SK-N-SH (cell line): ENCODE results near the gene WDR48.

Experiments used
- EP300 ChIP-seq, 2 experiments: IDR thresholded peaks; 2 replicates each; pipeline versions ENCODE4 v1.4.0 to v1.6.1; 2012; ENCODE audit warnings: borderline replicate concordance in 1 of 2, low read depth in 1 of 2, low read length in 1 of 2
- FOSL2 ChIP-seq: IDR thresholded peaks from 2 replicates; pipeline ENCODE4 v1.4.0; 2012; ENCODE audit warnings: low read depth, mild to moderate bottlenecking, moderate library complexity, borderline replicate concordance
- MXI1 ChIP-seq: IDR thresholded peaks from 2 replicates; pipeline ENCODE4 v1.6.1; 2012; ENCODE audit warnings: mild to moderate bottlenecking, low read depth, low read length, improper control_type of control experiment
- NFIC ChIP-seq: IDR thresholded peaks from 2 replicates; pipeline ENCODE4 v1.4.0; 2012; ENCODE audit warnings: borderline replicate concordance
- POLR2AphosphoS5 ChIP-seq: IDR thresholded peaks from 2 replicates; pipeline ENCODE4 v1.6.1; 2012; ENCODE audit warnings: low read depth, low read length
- RCOR1 ChIP-seq: fragments of 150-350 bp; IDR thresholded peaks from 2 replicates; pipeline ENCODE4 v1.6.1; 2017; ENCODE audit warnings: antibody characterized with exemption, low read length
- SMC3 ChIP-seq: IDR thresholded peaks from 2 replicates; pipeline ENCODE4 v1.6.1; 2012; ENCODE audit warnings: low read depth, low read length, improper control_type of control experiment
- TAF1 ChIP-seq: IDR thresholded peaks from 2 replicates; pipeline ENCODE4 v1.6.1; 2012; ENCODE audit warnings: low read depth, mild to moderate bottlenecking, low read length, moderate library complexity, borderline replicate concordance
- YY1 ChIP-seq: IDR thresholded peaks from 2 replicates; pipeline ENCODE4 v1.4.0; 2012; ENCODE audit warnings: low read depth, mild to moderate bottlenecking
- TF ChIP-seq, protein P1 (sequence below): fragments of 200-600 bp; sonication (generic); IDR thresholded peaks from 2 replicates; pipeline ENCODE4 v1.6.1; 2017; ENCODE audit warnings: antibody characterized with exemption, mild to moderate bottlenecking, moderate library complexity

DNA sequence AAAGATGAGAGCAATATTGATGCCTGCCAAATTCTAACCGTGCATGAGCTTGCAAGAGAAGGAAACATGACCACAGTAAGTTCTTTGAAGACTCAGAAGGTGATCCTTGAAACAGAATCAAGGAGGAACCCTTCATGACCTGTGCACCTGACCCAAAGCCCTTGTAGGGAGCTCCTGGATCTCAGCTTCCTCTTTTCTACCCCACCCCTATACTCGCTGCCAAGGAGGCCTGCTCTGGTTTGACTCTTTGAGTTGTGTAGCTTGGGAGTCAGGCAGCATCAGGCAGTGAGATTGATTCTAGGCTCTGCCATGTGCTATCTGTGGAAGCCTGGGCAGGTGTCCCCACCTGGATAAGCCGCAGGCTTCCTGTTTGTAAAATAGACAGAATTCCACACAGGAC, 66.3 kb downstream of the WDR48 start:
- TF ChIP-seq, protein P1, sequence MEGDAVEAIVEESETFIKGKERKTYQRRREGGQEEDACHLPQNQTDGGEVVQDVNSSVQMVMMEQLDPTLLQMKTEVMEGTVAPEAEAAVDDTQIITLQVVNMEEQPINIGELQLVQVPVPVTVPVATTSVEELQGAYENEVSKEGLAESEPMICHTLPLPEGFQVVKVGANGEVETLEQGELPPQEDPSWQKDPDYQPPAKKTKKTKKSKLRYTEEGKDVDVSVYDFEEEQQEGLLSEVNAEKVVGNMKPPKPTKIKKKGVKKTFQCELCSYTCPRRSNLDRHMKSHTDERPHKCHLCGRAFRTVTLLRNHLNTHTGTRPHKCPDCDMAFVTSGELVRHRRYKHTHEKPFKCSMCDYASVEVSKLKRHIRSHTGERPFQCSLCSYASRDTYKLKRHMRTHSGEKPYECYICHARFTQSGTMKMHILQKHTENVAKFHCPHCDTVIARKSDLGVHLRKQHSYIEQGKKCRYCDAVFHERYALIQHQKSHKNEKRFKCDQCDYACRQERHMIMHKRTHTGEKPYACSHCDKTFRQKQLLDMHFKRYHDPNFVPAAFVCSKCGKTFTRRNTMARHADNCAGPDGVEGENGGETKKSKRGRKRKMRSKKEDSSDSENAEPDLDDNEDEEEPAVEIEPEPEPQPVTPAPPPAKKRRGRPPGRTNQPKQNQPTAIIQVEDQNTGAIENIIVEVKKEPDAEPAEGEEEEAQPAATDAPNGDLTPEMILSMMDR: no peak
- TF ChIP-seq POLR2AphosphoS5: no peak
- no peak for TF ChIP-seq TAF1
- no peak for TF ChIP-seq YY1
- TF ChIP-seq NFIC: no peak
- no peak for TF ChIP-seq FOSL2
- TF ChIP-seq SMC3: no peak
- no peak for TF ChIP-seq MXI1
- no peak for TF ChIP-seq RCOR1
- TF ChIP-seq EP300 (IDR thresholded peaks at IDR 0.05; ENCODE audit: borderline replicate concordance in 1 of 2, low read depth in 1 of 2, low read length in 1 of 2): no peak
